ENCODE data around the gene FMN2. TPM values are rescaled to one million over a fixed set of nuclear protein-coding genes. Genes with fewer than 3 reads are reported as not detected.

FMN2 gene
- total and polyA plus RNA-seq, 2 donors (not counting 1 experiment from before 2014, with no cell fraction given) = 8.0 to 13.7 TPM

GRCh38 chr1:240210026-240210425 lies 118.3 kb downstream of the FMN2 start:
- no peak overlapping the region for H3K27ac ChIP-seq (ENCODE audit: insufficient read depth, low read length)

GRCh38 chr1:240212556-240212955 lies 120.9 kb downstream of the FMN2 start:
- Histone ChIP-seq H3K4me3 (replicated peaks in 1 of 4; ENCODE audit: control extremely low read depth in 1 of 4, insufficient read depth in 1 of 4, low read depth in 3 of 4, low read length in 4 of 4) (no peak overlapping the region), H3K27me3 (ENCODE audit: control insufficient read depth, insufficient read depth, low read length) (no peaks in the 10 kb centered on the region), H3K4me1 (ENCODE audit: control insufficient read depth, extremely low read depth, insufficient read depth, low read length) (peaks cover 11% of the 10 kb centered on the region), H2AFZ (ENCODE audit: low read length) (no peak overlapping the region), H3K36me3 (ENCODE audit: control insufficient read depth, insufficient read depth, low read length) (no peaks in the 10 kb centered on the region), H3K9ac (ENCODE audit: insufficient read depth, low read length) (no peak overlapping the region), H3K79me2 (ENCODE audit: control insufficient read depth, insufficient read depth, low read length) (no peaks in the 10 kb centered on the region), H3K27ac (ENCODE audit: insufficient read depth, low read length) (no peak overlapping the region), H4K20me1 (ENCODE audit: control insufficient read depth, extremely low read depth, insufficient read depth, low read length) (no peaks in the 10 kb centered on the region), H3K4me2 (ENCODE audit: extremely low read depth, insufficient read depth, low read length) (no peak overlapping the region), H3K9me3 (ENCODE audit: control insufficient read depth, insufficient read depth, low read depth, low read length) (no peaks in the 10 kb centered on the region)
- TF ChIP-seq EZH2 (IDR thresholded peaks at IDR 0.05; ENCODE audit: low read length, missing control alignments) = no peak
- TF ChIP-seq, protein P1, sequence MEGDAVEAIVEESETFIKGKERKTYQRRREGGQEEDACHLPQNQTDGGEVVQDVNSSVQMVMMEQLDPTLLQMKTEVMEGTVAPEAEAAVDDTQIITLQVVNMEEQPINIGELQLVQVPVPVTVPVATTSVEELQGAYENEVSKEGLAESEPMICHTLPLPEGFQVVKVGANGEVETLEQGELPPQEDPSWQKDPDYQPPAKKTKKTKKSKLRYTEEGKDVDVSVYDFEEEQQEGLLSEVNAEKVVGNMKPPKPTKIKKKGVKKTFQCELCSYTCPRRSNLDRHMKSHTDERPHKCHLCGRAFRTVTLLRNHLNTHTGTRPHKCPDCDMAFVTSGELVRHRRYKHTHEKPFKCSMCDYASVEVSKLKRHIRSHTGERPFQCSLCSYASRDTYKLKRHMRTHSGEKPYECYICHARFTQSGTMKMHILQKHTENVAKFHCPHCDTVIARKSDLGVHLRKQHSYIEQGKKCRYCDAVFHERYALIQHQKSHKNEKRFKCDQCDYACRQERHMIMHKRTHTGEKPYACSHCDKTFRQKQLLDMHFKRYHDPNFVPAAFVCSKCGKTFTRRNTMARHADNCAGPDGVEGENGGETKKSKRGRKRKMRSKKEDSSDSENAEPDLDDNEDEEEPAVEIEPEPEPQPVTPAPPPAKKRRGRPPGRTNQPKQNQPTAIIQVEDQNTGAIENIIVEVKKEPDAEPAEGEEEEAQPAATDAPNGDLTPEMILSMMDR (conservative IDR thresholded peaks at IDR 0.05 in 1 of 2, IDR thresholded peaks at IDR 0.05 in 1 of 2; ENCODE audit: low read depth in 1 of 2, low read length in 2 of 2) = no peak
- no peak for DNase-seq (ENCODE audit: low read depth in 2 of 2)

More at GRCh38 chr1:240210026-240210425, 118.3 kb downstream of the FMN2 start:
- Histone ChIP-seq H3K4me1 (ENCODE audit: control insufficient read depth, extremely low read depth, insufficient read depth, low read length) (peaks cover 11% of the 10 kb centered on the region), H3K4me2 (ENCODE audit: extremely low read depth, insufficient read depth, low read length) (no peak overlapping the region), H3K36me3 (ENCODE audit: control insufficient read depth, insufficient read depth, low read length) (no peaks in the 10 kb centered on the region), H4K20me1 (ENCODE audit: control insufficient read depth, extremely low read depth, insufficient read depth, low read length) (no peaks in the 10 kb centered on the region), H2AFZ (ENCODE audit: low read length) (no peak overlapping the region), H3K27me3 (ENCODE audit: control insufficient read depth, insufficient read depth, low read length) (no peaks in the 10 kb centered on the region), H3K4me3 (replicated peaks in 1 of 4; ENCODE audit: control extremely low read depth in 1 of 4, insufficient read depth in 1 of 4, low read depth in 3 of 4, low read length in 4 of 4) (no peak overlapping the region), H3K79me2 (ENCODE audit: control insufficient read depth, insufficient read depth, low read length) (no peaks in the 10 kb centered on the region), H3K9me3 (ENCODE audit: control insufficient read depth, insufficient read depth, low read depth, low read length) (no peaks in the 10 kb centered on the region), H3K9ac (ENCODE audit: insufficient read depth, low read length) (no peak overlapping the region)
- TF ChIP-seq EZH2 (IDR thresholded peaks at IDR 0.05; ENCODE audit: low read length, missing control alignments) = no peak
- TF ChIP-seq, protein P1 (conservative IDR thresholded peaks at IDR 0.05 in 1 of 2, IDR thresholded peaks at IDR 0.05 in 1 of 2; ENCODE audit: low read depth in 1 of 2, low read length in 2 of 2) = no peak
- DNase-seq (ENCODE audit: low read depth in 2 of 2) = peak in 1 of 2 donors; percentile 79

DNA sequence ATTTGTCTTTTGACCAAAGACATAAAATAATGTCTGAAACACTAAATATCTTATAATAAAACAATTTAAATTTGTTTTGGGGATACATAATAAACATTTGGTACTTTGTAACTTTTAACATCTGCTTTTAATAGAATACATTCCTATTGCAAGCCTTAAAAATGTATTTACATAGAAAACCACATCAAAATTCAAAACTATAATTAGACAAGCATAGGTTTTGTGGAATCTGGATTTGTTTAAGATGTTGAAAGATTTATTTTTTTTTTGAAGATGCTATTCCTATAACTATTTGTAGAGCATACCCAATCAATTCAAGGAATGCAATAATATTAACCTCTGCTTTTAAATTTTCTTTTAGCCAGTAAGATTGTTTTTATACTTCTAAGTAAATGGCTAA lies 125.7 kb downstream of the FMN2 start:
- Histone ChIP-seq H3K4me1 (ENCODE audit: control insufficient read depth, extremely low read depth, insufficient read depth, low read length) (peaks cover 7% of the 10 kb centered on the region), H3K36me3 (ENCODE audit: control insufficient read depth, insufficient read depth, low read length) (no peaks in the 10 kb centered on the region), H3K4me2 (ENCODE audit: extremely low read depth, insufficient read depth, low read length) (no peak overlapping the region), H3K9me3 (ENCODE audit: control insufficient read depth, insufficient read depth, low read depth, low read length) (no peaks in the 10 kb centered on the region), H4K20me1 (ENCODE audit: control insufficient read depth, extremely low read depth, insufficient read depth, low read length) (no peaks in the 10 kb centered on the region), H3K79me2 (ENCODE audit: control insufficient read depth, insufficient read depth, low read length) (no peaks in the 10 kb centered on the region), H3K4me3 (replicated peaks in 1 of 4; ENCODE audit: control extremely low read depth in 1 of 4, insufficient read depth in 1 of 4, low read depth in 3 of 4, low read length in 4 of 4) (no peak overlapping the region), H3K27ac (ENCODE audit: insufficient read depth, low read length) (no peak overlapping the region), H2AFZ (ENCODE audit: low read length) (no peak overlapping the region), H3K27me3 (ENCODE audit: control insufficient read depth, insufficient read depth, low read length) (no peaks in the 10 kb centered on the region), H3K9ac (ENCODE audit: insufficient read depth, low read length) (no peak overlapping the region)
- no peak for DNase-seq (ENCODE audit: low read depth in 2 of 2)
- TF ChIP-seq, protein P1 (conservative IDR thresholded peaks at IDR 0.05 in 1 of 2, IDR thresholded peaks at IDR 0.05 in 1 of 2; ENCODE audit: low read depth in 1 of 2, low read length in 2 of 2) = no peak
- no peak for TF ChIP-seq EZH2 (IDR thresholded peaks at IDR 0.05; ENCODE audit: low read length, missing control alignments)
